SKM-1 treated with dmso at 0.1 percent for 144 hours (cell line): ENCODE data around the gene PTGS1.
"Not testable (repeated sequence)": the region's sequence is repeated elsewhere in the genome, so short reads cannot be mapped to it uniquely, and the experiment has no call there.

Source experiments
- DNase-seq: peaks from one replicate; lab custom pipeline; 2025; ENCODE audit not compliant: unreplicated experiment; lab: John Stamatoyannopoulos, UW

PTGS1 gene

GRCh38 chr9:122346478-122347347, 24.1 kb upstream of the PTGS1 start:
- DNase-seq: no peak

GRCh38 chr9:122347348-122348287, 23.2 kb upstream of the PTGS1 start:
- no peak for DNase-seq

- DNase-seq: no peak
Measured at GRCh38 chr9:122348288-122348777, 22.5 kb upstream of the PTGS1 start.

- no peak for DNase-seq
Measured at GRCh38 chr9:122348791-122349190, 22.0 kb upstream of the PTGS1 start.

- DNase-seq: no peak
Measured at GRCh38 chr9:122349201-122349600, 21.6 kb upstream of the PTGS1 start.

- DNase-seq: peak; percentile 74
Measured at GRCh38 chr9:122350577-122351355, 20.1 kb upstream of the PTGS1 start.

- DNase-seq: no peak
Measured at GRCh38 chr9:122354536-122355199, 16.2 kb upstream of the PTGS1 start.

GRCh38 chr9:122355336-122355875, 15.4 kb upstream of the PTGS1 start:
- no peak for DNase-seq

- no peak for DNase-seq
Measured at GRCh38 chr9:122356627-122357026, 14.2 kb upstream of the PTGS1 start.

GRCh38 chr9:122360891-122361290, 9.9 kb upstream of the PTGS1 start:
- DNase-seq: no peak

GRCh38 chr9:122363131-122363530, 7.7 kb upstream of the PTGS1 start:
- DNase-seq: not testable (repeated sequence)

- no peak for DNase-seq
Measured at GRCh38 chr9:122364117-122364782, 6.6 kb upstream of the PTGS1 start.

- DNase-seq: no peak
Measured at GRCh38 chr9:122364783-122365150, 6.1 kb upstream of the PTGS1 start.

- DNase-seq: no peak
Measured at GRCh38 chr9:122366074-122366660, 4.7 kb upstream of the PTGS1 start.

- no peak for DNase-seq
Measured at GRCh38 chr9:122367065-122367464, 3.8 kb upstream of the PTGS1 start.

- DNase-seq: no peak
Measured at GRCh38 chr9:122367774-122368460, 2.9 kb upstream of the PTGS1 start.

- no peak for DNase-seq
Measured at GRCh38 chr9:122368642-122369041, 2.2 kb upstream of the PTGS1 start.

GRCh38 chr9:122370303-122370702, 521 bp upstream of the PTGS1 start:
- DNase-seq: peak; percentile 62

- DNase-seq: no peak
Measured at GRCh38 chr9:122371846-122372245, 1.0 kb downstream of the PTGS1 start.
